ENCODE results near the gene LONRF3. TPM values are rescaled to one million over a fixed set of nuclear protein-coding genes. Genes with fewer than 3 reads are reported as not detected.

Gene LONRF3
- polyA plus RNA-seq, 3 donors: 1.2 to 4.9 (median 1.6) TPM

DNA sequence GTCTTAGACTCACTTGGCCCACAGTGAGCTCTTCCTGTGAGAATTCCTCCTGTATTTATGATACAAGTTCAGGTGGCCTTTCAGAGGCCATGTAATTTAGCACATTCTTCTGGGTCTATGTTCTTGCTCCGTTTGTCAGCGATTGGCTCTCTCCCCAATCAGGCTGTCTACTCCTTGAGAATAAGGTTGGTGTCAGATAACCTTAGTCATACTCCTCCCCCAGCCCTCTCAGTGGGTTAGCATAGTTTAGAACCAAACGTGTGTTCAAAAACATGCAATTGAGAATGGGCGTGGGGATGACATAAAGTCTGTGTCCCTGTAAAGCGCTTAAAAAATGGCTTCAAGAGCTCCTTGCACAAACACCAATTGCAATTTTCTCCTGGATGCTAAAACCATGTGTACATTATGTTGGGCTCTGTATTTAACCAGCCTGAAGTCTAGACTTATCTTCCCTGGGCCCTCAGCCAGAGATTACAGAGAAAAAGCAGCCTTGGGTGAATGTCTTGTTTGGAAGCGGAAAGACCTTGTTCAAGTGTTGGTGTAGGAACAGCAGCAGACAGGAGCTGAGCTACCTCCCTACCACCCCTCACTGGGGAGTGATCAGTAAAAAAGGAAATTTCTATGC lies 88.4 kb downstream of the LONRF3 start:
- H4K20me1 ChIP-seq (ENCODE audit: insufficient read depth, low read length): no peaks in the 10 kb centered on the region
- no peaks in the 10 kb centered on the region for H3K4me1 Mint-ChIP-seq
- H3K4me2 ChIP-seq (replicated peaks; ENCODE audit: extremely low read depth, low read length, poor library complexity, severe bottlenecking): no peak overlapping the region
- no peaks in the 10 kb centered on the region for H3K9me3 Mint-ChIP-seq
- H3K9ac ChIP-seq (ENCODE audit: insufficient read depth, low read length, poor library complexity, severe bottlenecking): no peak overlapping the region
- H3K27ac Mint-ChIP-seq: no peak overlapping the region
- no peaks in the 10 kb centered on the region for H3K4me1 ChIP-seq (ENCODE audit: control insufficient read depth in 1 of 2, insufficient read depth in 2 of 2, low read length in 2 of 2)
- H3K36me3 Mint-ChIP-seq: no peaks in the 10 kb centered on the region
- no peaks in the 10 kb centered on the region for H3K36me3 ChIP-seq (replicated peaks in 1 of 2; ENCODE audit: control insufficient read depth in 1 of 2, insufficient read depth in 2 of 2, low read length in 2 of 2)
- no peaks in the 10 kb centered on the region for H3K27me3 ChIP-seq (ENCODE audit: control insufficient read depth in 2 of 2, insufficient read depth in 2 of 2, low read length in 2 of 2)
- H3K9me3 ChIP-seq (replicated peaks in 1 of 2; ENCODE audit: control insufficient read depth in 1 of 2, insufficient read depth in 1 of 2, low read length in 2 of 2): no peaks in the 10 kb centered on the region
- TF ChIP-seq, protein P1, sequence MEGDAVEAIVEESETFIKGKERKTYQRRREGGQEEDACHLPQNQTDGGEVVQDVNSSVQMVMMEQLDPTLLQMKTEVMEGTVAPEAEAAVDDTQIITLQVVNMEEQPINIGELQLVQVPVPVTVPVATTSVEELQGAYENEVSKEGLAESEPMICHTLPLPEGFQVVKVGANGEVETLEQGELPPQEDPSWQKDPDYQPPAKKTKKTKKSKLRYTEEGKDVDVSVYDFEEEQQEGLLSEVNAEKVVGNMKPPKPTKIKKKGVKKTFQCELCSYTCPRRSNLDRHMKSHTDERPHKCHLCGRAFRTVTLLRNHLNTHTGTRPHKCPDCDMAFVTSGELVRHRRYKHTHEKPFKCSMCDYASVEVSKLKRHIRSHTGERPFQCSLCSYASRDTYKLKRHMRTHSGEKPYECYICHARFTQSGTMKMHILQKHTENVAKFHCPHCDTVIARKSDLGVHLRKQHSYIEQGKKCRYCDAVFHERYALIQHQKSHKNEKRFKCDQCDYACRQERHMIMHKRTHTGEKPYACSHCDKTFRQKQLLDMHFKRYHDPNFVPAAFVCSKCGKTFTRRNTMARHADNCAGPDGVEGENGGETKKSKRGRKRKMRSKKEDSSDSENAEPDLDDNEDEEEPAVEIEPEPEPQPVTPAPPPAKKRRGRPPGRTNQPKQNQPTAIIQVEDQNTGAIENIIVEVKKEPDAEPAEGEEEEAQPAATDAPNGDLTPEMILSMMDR (IDR thresholded peaks at IDR 0.05): no peak
- WGBS (ENCODE audit: insufficient coverage): no CpG with 5 or more reads among the region's 6 CpGs
- no peak overlapping the region for H2AFZ ChIP-seq (ENCODE audit: insufficient read depth, low read depth, low read length, poor library complexity, severe bottlenecking)
- no peak overlapping the region for H3K4me3 ChIP-seq (replicated peaks in 1 of 3; ENCODE audit: low read depth in 2 of 3, low read length in 3 of 3)
- no peak for DNase-seq
- peaks cover 0 to 10% (median 4%) of the 10 kb centered on the region in 3 donors for H3K27me3 Mint-ChIP-seq (ENCODE audit: low read depth in 3 of 3)
- H3K79me2 ChIP-seq (ENCODE audit: insufficient read depth, low read length): no peaks in the 10 kb centered on the region
- no peak overlapping the region for H3K27ac ChIP-seq (ENCODE audit: low read depth in 1 of 2, low read length in 2 of 2)
- intact Hi-C loops (cut with micrococcal nuclease): loop anchor here in 1 of 2 donors (10.0 kb wide), 1 partner anchor 208 kb away; no protein-coding TSS in a partner anchor
- H3K4me3 Mint-ChIP-seq: no peak overlapping the region

DNA sequence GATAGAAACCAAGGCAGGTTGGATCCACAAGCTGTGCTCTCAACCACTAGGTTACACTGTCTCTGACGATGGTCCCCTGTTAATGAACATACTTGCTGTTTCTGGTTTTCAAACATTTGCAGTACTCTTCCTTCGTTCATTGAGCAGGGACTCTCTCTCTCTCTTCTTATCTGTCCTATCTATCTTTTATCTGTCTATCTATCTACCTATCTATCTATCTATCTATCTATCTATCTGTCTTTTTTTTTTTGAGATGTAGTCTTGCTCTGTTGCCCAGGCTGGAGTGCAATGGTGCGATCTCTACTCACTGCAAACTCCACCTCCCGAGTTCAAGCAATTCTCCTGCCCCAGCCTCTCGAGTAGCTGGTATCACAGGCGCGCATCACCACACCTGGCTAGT lies 89.0 kb downstream of the LONRF3 start:
- no peaks in the 10 kb centered on the region for H3K36me3 Mint-ChIP-seq
- Histone ChIP-seq H3K9ac (ENCODE audit: insufficient read depth, low read length, poor library complexity, severe bottlenecking) (no peak overlapping the region), H3K27me3 (ENCODE audit: control insufficient read depth in 2 of 2, insufficient read depth in 2 of 2, low read length in 2 of 2) (no peaks in the 10 kb centered on the region), H3K36me3 (replicated peaks in 1 of 2; ENCODE audit: control insufficient read depth in 1 of 2, insufficient read depth in 2 of 2, low read length in 2 of 2) (no peaks in the 10 kb centered on the region), H2AFZ (ENCODE audit: insufficient read depth, low read depth, low read length, poor library complexity, severe bottlenecking) (no peak overlapping the region), H3K9me3 (replicated peaks in 1 of 2; ENCODE audit: control insufficient read depth in 1 of 2, insufficient read depth in 1 of 2, low read length in 2 of 2) (no peaks in the 10 kb centered on the region), H3K79me2 (ENCODE audit: insufficient read depth, low read length) (no peaks in the 10 kb centered on the region), H3K4me1 (ENCODE audit: control insufficient read depth in 1 of 2, insufficient read depth in 2 of 2, low read length in 2 of 2) (no peaks in the 10 kb centered on the region), H4K20me1 (ENCODE audit: insufficient read depth, low read length) (no peaks in the 10 kb centered on the region), H3K27ac (ENCODE audit: low read depth in 1 of 2, low read length in 2 of 2) (no peak overlapping the region), H3K4me3 (replicated peaks in 1 of 3; ENCODE audit: low read depth in 2 of 3, low read length in 3 of 3) (no peak overlapping the region), H3K4me2 (replicated peaks; ENCODE audit: extremely low read depth, low read length, poor library complexity, severe bottlenecking) (no peak overlapping the region)
- H3K9me3 Mint-ChIP-seq: no peaks in the 10 kb centered on the region
- 100% methylated on average over 2 of the region's 7 CpGs for WGBS (ENCODE audit: insufficient coverage)
- H3K27me3 Mint-ChIP-seq (ENCODE audit: low read depth in 3 of 3): peaks cover 0 to 10% (median 4%) of the 10 kb centered on the region in 3 donors
- no peak for DNase-seq
- no peaks in the 10 kb centered on the region for H3K4me1 Mint-ChIP-seq
- no peak overlapping the region for H3K27ac Mint-ChIP-seq
- TF ChIP-seq, protein P1 (IDR thresholded peaks at IDR 0.05): no peak
- no peak overlapping the region for H3K4me3 Mint-ChIP-seq
- intact Hi-C loops (cut with micrococcal nuclease): loop anchor here in 1 of 2 donors (10.0 kb wide), 1 partner anchor 209 kb away; no protein-coding TSS in a partner anchor
